A549 (cell line): ENCODE data around the gene LDLRAD4. TPM values are rescaled to one million over a fixed set of nuclear protein-coding genes. Genes with fewer than 3 reads are reported as not detected.

Experiments
- ATAC-seq, 2 experiments: fragments of 200-7000 bp in 1 of 2; fragments of >200 bp in 1 of 2; cut with Nextera tagmentation in 1 of 2; cut with Tn5 transposase in 1 of 2; 3 replicates each; pipeline versions ENCODE4 v1.8.0 to v1.9.1; 2018 to 2020; ENCODE audit warnings: mild to moderate bottlenecking in 1 of 2, moderate library complexity in 1 of 2
- CTCF ChIA-PET: fragments of 300-600 bp; sonication (Branson Sonifier 250); formaldehyde crosslinking; extraction: SDS; loops from one replicate; lab custom pipeline; 2021; ENCODE audit warnings: antibody characterized with exemption, inconsistent platforms; lab: Yijun Ruan, JAX
- POLR2A ChIA-PET: fragments of 350-600 bp; formaldehyde crosslinking; extraction: SDS; loops from one replicate; lab custom pipeline; 2021; ENCODE audit warnings: antibody characterized with exemption, inconsistent platforms; lab: Yijun Ruan, JAX
- DNase-seq, 2 experiments: peaks; one replicate each; pipeline versions ENCODE4 v3.0.0 to v3.0.0-alpha.2; 2011 to 2016; ENCODE audit warnings: low read depth in 1 of 2, low spot score in 1 of 2
- FAIRE-seq: peaks from 2 replicates; lab custom pipeline; 2011; peaks lifted over from hg19 to GRCh38; lab: Jason Lieb, UNC
- H3K27ac ChIP-seq, 2 experiments: fragments of >200 bp; sonication (Bioruptor Twin); formaldehyde crosslinking; 3 replicates each; pipeline ENCODE4 v1.5.1; 2016 to 2017
- H3K4me1 ChIP-seq: fragments of >200 bp; sonication (Bioruptor Twin); formaldehyde crosslinking; 3 replicates; pipeline ENCODE4 v1.6.1; 2016
- H3K4me2 ChIP-seq: fragments of >200 bp; sonication (Bioruptor Twin); formaldehyde crosslinking; 3 replicates; pipeline ENCODE4 v1.6.1; 2016
- H3K4me3 ChIP-seq: fragments of >200 bp; sonication (Bioruptor Twin); formaldehyde crosslinking; 3 replicates; pipeline ENCODE4 v1.5.1; 2016
- H3K9me3 ChIP-seq: fragments of >200 bp; sonication (Bioruptor Twin); formaldehyde crosslinking; 3 replicates; pipeline ENCODE4 v1.6.1; 2016
- BCL3 ChIP-seq: fragments of >200 bp; sonication (Bioruptor Twin); formaldehyde crosslinking; IDR thresholded peaks from 3 replicates; pipeline ENCODE4 v1.6.1; 2016
- BHLHE40 ChIP-seq: IDR thresholded peaks from 2 replicates; pipeline ENCODE4 v1.6.1; 2012; ENCODE audit warnings: low read depth, low read length, inconsistent platforms
- CBX8 ChIP-seq: fragments of 200-600 bp; sonication (generic); IDR thresholded peaks from 2 replicates; pipeline ENCODE4 v1.6.1; 2016
- CEBPB ChIP-seq, 2 experiments: fragments of >200 bp in 1 of 2; sonication (Bioruptor Twin) in 1 of 2; formaldehyde crosslinking in 1 of 2; IDR thresholded peaks; 2 replicates each; pipeline ENCODE4 v1.6.1; 2012 to 2016
- CHD4 ChIP-seq: fragments of 200-600 bp; sonication (generic); IDR thresholded peaks from 2 replicates; pipeline ENCODE4 v1.6.1; 2016; ENCODE audit warnings: antibody characterized with exemption, mild to moderate bottlenecking, borderline replicate concordance
- ELK1 ChIP-seq: fragments of 150-350 bp; IDR thresholded peaks from 2 replicates; pipeline ENCODE4 v1.6.1; 2014; ENCODE audit warnings: low read depth, mild to moderate bottlenecking, low read length
- FOSB ChIP-seq: fragments of 250-450 bp; sonication (Bioruptor Pico); IDR thresholded peaks from 2 replicates; pipeline ENCODE4 v1.5.0; 2020; ENCODE audit warnings: mild to moderate bottlenecking, moderate library complexity
- FOSL2 ChIP-seq, 2 experiments: fragments of 450-650 bp in 1 of 2; fragments of >200 bp in 1 of 2; sonication (Bioruptor Twin) in 1 of 2; formaldehyde crosslinking; IDR thresholded peaks; 2 replicates each; pipeline versions ENCODE4 v1.5.0 to v1.6.1; 2016 to 2020; ENCODE audit warnings: mild to moderate bottlenecking in 1 of 2, moderate library complexity in 1 of 2
- GATA3 ChIP-seq: IDR thresholded peaks from 2 replicates; pipeline ENCODE4 v1.6.1; 2012; ENCODE audit warnings: borderline replicate concordance
- HMGXB4 ChIP-seq: fragments of 250-450 bp; sonication (Bioruptor Pico); IDR thresholded peaks from 2 replicates; pipeline ENCODE4 v1.5.0; 2021; ENCODE audit warnings: mild to moderate bottlenecking, moderate library complexity, borderline replicate concordance
- HOXA7 ChIP-seq: fragments of 250-450 bp; sonication (Bioruptor Pico); IDR thresholded peaks from 2 replicates; pipeline ENCODE4 v1.5.0; 2020; ENCODE audit warnings: mild to moderate bottlenecking, moderate library complexity
- HOXB5 ChIP-seq: fragments of 250-450 bp; sonication (Bioruptor Pico); IDR thresholded peaks from 2 replicates; pipeline ENCODE4 v1.5.0; 2020; ENCODE audit warnings: mild to moderate bottlenecking, moderate library complexity
- KDM1A ChIP-seq: fragments of 200-600 bp; sonication (generic); IDR thresholded peaks from 2 replicates; pipeline ENCODE4 v1.6.1; 2016; ENCODE audit warnings: low read depth, mild to moderate bottlenecking
- MAZ ChIP-seq: fragments of 150-350 bp; IDR thresholded peaks from 2 replicates; pipeline ENCODE4 v1.6.1; 2014; ENCODE audit warnings: antibody characterized with exemption, low read depth, low read length, borderline replicate concordance
- NFE2L2 ChIP-seq: fragments of 150-350 bp; conservative IDR thresholded peaks from 2 replicates; pipeline ENCODE4 v1.6.1; 2014; ENCODE audit warnings: low read length
- NPAS2 ChIP-seq: fragments of 250-450 bp; sonication (Bioruptor Pico); IDR thresholded peaks from 2 replicates; pipeline ENCODE4 v1.8.0; 2022; ENCODE audit warnings: mild to moderate bottlenecking, moderate library complexity, borderline replicate concordance
- NR3C1 ChIP-seq: fragments of >200 bp; sonication (Bioruptor Twin); formaldehyde crosslinking; IDR thresholded peaks from 3 replicates; pipeline ENCODE4 v1.6.1; 2017
- PBX3 ChIP-seq: IDR thresholded peaks from 2 replicates; pipeline ENCODE4 v1.6.1; 2012
- POLR2A ChIP-seq: IDR thresholded peaks from 2 replicates; pipeline ENCODE4 v1.6.1; 2012; ENCODE audit warnings: mild to moderate bottlenecking, low read length
- POLR2AphosphoS2 ChIP-seq: conservative IDR thresholded peaks from 2 replicates; pipeline ENCODE4 v1.6.1; 2012; ENCODE audit warnings: low read length, improper control_type of control experiment, inconsistent platforms
- RARB ChIP-seq: fragments of 250-450 bp; sonication (Bioruptor Pico); IDR thresholded peaks from 2 replicates; pipeline ENCODE4 v1.8.0; 2021; ENCODE audit warnings: mild to moderate bottlenecking, moderate library complexity
- REST ChIP-seq: fragments of 200-600 bp; sonication (generic); IDR thresholded peaks from 2 replicates; pipeline ENCODE4 v1.6.1; 2016; ENCODE audit warnings: antibody characterized with exemption, mild to moderate bottlenecking, moderate library complexity
- SMC3 ChIP-seq: fragments of >200 bp; sonication (Bioruptor Twin); formaldehyde crosslinking; IDR thresholded peaks from 3 replicates; pipeline ENCODE4 v1.6.1; 2018; ENCODE audit warnings: inconsistent platforms
- ZFP36 ChIP-seq: fragments of 450-650 bp; IDR thresholded peaks from 2 replicates; pipeline ENCODE4 v1.6.1; 2014; ENCODE audit warnings: borderline replicate concordance; ENCODE audit not compliant: partially characterized antibody
- WGBS: methylation state at CpG from one replicate; pipeline ENCODE4 v1.1.6; 2017; ENCODE audit errors: missing lambda C conversion rate; 5-methylcytosine and 5-hydroxymethylcytosine counted together
- polyA plus RNA-seq, 4 experiments: library from polyadenylated mRNA; depleted of rRNA in 3 of 4; stranded (reverse); fragments of >200 nt; fragmentation: RNase III in 1 of 4; extraction: RNeasy Plus Mini Kit Qiagen cat#74134 plus additional on column Dnase treatment in 1 of 4; gene quantifications; 2 replicates in 3 of 4; 3 replicates in 1 of 4; pipeline ENCODE4 v1.2.3, GENCODE V29; 2011 to 2017

The LDLRAD4 gene
- polyA plus RNA-seq, 2 of the 4 experiments (the other 2 are of a cell fraction): 5.2 to 7.6 TPM

- TF ChIP-seq BCL3 (no peak), FOSB (CRISPR knock-in tag) (no peak), ZFP36 (no peak), POLR2AphosphoS2 (no peak), POLR2A (no peak), KDM1A (no peak), HOXA7 (CRISPR knock-in tag) (no peak)
- TF ChIP-seq, all 56 proteins: peak for 0
Observed at GRCh38 chr18:13653746-13654433, 435.3 kb downstream of the LDLRAD4 start (continued).

GRCh38 chr18:13657974-13658373, 439.4 kb downstream of the LDLRAD4 start:
- WGBS: 73% methylated on average over 7 of the region's 7 CpGs
- Histone ChIP-seq H3K27ac (no peak overlapping the region), H3K4me3 (no peak overlapping the region), H3K4me2 (no peak overlapping the region), H3K9me3 (no peaks in the 10 kb centered on the region), H3K4me1 (no peaks in the 10 kb centered on the region)
- TF ChIP-seq FOSL2 (IDR thresholded peaks at IDR 0.05) (no peak), FOSL2 (CRISPR knock-in tag; IDR thresholded peaks at IDR 0.05) (no peak), ZFP36 (no peak), CHD4 (no peak)
- CTCF ChIA-PET: no interaction called here
- POLR2A ChIA-PET: no interaction called here
- FAIRE-seq (no peak), DNase-seq (no peak), ATAC-seq (no peak)

- ChIA-PET CTCF (no interaction called here), POLR2A (no interaction called here)
- H3K4me1 ChIP-seq: no peaks in the 10 kb centered on the region
- DNase-seq (no peak), FAIRE-seq (no peak), ATAC-seq (no peak; a peak in 1 of 6 replicates)
- H3K9me3 ChIP-seq: no peaks in the 10 kb centered on the region
- no peak overlapping the region for H3K27ac ChIP-seq
- H3K4me3 ChIP-seq: no peak overlapping the region
- H3K4me2 ChIP-seq: no peak overlapping the region
- 64% methylated on average over 4 of the region's 8 CpGs for WGBS
- TF ChIP-seq CEBPB (IDR thresholded peaks at IDR 0.05) (no peak), ELK1 (no peak), NR3C1 (no peak), NPAS2 (no peak), BCL3 (no peak), MAZ (no peak), BHLHE40 (no peak), SMC3 (no peak), CBX8 (no peak), HOXB5 (CRISPR knock-in tag) (no peak), GATA3 (no peak), HMGXB4 (CRISPR knock-in tag) (no peak), NFE2L2 (no peak), PBX3 (no peak), RARB (no peak), REST (no peak)
Observed at GRCh38 chr18:13658436-13659204, 440.1 kb downstream of the LDLRAD4 start.
